NCI-H1930 (cell line): ENCODE measurements around the gene VN1R5.

Experiments used
- DNase-seq, 2 experiments: peaks; one replicate each; lab custom pipeline; 2025; lab: John Stamatoyannopoulos, UW

The VN1R5 gene

GRCh38 chr1:247300491-247301175 lies 44.8 kb downstream of the VN1R5 start:
- DNase-seq = no peak

GRCh38 chr1:247301176-247301540 lies 45.3 kb downstream of the VN1R5 start:
- no peak for DNase-seq

GRCh38 chr1:247303216-247303615 lies 47.3 kb downstream of the VN1R5 start:
- no peak for DNase-seq

GRCh38 chr1:247304031-247304430 lies 48.2 kb downstream of the VN1R5 start:
- no peak for DNase-seq
